ENCODE results near the gene MAP4K4.
A peak's percentile ranks its signal among the peaks of the same experiment; 100 is the strongest.

MAP4K4 gene

DNA sequence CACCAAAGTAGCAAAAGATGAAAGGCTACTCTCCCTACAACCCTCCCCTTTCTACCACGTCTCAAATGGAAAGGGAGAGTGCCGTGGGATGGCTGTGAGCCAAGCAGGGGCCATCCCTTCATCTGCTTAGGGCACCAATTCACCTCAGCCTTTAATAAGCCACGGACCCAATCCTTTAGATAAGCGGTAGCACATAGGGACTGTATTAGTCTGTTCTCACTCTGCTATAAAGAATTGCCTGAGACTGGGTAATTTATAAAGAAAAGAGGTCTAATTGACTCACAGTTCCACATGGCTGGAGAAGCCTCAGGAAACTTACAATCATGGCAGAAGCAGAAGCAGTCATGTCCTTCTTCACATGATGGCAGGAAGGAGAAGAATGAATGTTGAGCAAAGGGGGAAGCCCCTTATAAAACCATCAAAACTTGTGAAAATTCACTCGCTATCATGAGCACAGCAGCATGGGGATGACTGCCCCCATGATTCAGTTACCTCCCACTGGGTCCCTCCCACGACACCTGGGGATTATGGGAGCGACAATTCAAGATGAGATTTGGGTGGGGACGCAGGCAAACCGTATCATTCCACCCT, 208.3 kb downstream of the MAP4K4 start:
- no peak overlapping the region for H3K4me3 ChIP-seq (ENCODE audit: low read length)
- no peak overlapping the region for H2AFZ ChIP-seq (ENCODE audit: low read depth, low read length)
- peaks cover 17% of the 10 kb centered on the region for H3K4me1 ChIP-seq (ENCODE audit: low read length)
- H3K79me2 ChIP-seq (ENCODE audit: low read length): no peaks in the 10 kb centered on the region
- no peak overlapping the region for H3K27ac ChIP-seq (ENCODE audit: low read length)
- TF ChIP-seq, protein P1, sequence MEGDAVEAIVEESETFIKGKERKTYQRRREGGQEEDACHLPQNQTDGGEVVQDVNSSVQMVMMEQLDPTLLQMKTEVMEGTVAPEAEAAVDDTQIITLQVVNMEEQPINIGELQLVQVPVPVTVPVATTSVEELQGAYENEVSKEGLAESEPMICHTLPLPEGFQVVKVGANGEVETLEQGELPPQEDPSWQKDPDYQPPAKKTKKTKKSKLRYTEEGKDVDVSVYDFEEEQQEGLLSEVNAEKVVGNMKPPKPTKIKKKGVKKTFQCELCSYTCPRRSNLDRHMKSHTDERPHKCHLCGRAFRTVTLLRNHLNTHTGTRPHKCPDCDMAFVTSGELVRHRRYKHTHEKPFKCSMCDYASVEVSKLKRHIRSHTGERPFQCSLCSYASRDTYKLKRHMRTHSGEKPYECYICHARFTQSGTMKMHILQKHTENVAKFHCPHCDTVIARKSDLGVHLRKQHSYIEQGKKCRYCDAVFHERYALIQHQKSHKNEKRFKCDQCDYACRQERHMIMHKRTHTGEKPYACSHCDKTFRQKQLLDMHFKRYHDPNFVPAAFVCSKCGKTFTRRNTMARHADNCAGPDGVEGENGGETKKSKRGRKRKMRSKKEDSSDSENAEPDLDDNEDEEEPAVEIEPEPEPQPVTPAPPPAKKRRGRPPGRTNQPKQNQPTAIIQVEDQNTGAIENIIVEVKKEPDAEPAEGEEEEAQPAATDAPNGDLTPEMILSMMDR (IDR thresholded peaks at IDR 0.05; ENCODE audit: low read depth, low read length): no peak
- TF ChIP-seq EZH2phosphoT487 (IDR thresholded peaks at IDR 0.05; ENCODE audit: low read depth): no peak
- H3K9me3 ChIP-seq (ENCODE audit: insufficient read depth, low read length): peaks cover 38% of the 10 kb centered on the region
- no peaks in the 10 kb centered on the region for H4K20me1 ChIP-seq (ENCODE audit: insufficient read depth, low read length)
- no peak overlapping the region for H3K4me2 ChIP-seq (ENCODE audit: low read length)
- peaks cover 59% of the 10 kb centered on the region for H3K36me3 ChIP-seq (replicated peaks; ENCODE audit: low read depth, low read length)
- H3K9ac ChIP-seq (ENCODE audit: low read length): no peak overlapping the region
- no peaks in the 10 kb centered on the region for H3K27me3 ChIP-seq (ENCODE audit: low read depth, low read length)

DNA sequence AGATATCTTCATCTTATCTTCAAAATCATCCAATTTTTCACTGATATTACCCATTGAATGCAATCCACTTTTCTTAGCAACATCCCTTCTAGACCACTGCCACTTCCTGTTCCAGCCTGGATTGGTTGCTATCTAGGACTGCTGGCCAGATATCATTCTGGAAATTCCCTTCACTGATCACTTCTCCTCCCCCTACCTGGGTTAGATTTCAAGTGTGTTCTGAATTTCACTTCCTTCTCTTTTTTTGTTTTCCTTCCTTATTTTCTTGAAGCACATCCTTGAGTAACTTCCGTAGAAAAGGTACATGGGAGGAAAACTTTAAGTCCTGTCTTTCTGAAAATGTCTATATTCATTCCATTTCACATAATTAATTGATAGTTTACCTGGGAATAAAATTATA, 212.3 kb downstream of the MAP4K4 start:
- Histone ChIP-seq H3K27ac (ENCODE audit: low read length) (no peak overlapping the region), H3K9ac (ENCODE audit: low read length) (no peak overlapping the region), H3K4me3 (ENCODE audit: low read length) (no peak overlapping the region), H3K27me3 (ENCODE audit: low read depth, low read length) (no peaks in the 10 kb centered on the region), H3K9me3 (ENCODE audit: insufficient read depth, low read length) (peaks cover 57% of the 10 kb centered on the region), H4K20me1 (ENCODE audit: insufficient read depth, low read length) (no peaks in the 10 kb centered on the region), H3K36me3 (replicated peaks; ENCODE audit: low read depth, low read length) (peaks cover 51% of the 10 kb centered on the region), H3K4me2 (ENCODE audit: low read length) (no peak overlapping the region), H2AFZ (ENCODE audit: low read depth, low read length) (no peak overlapping the region), H3K4me1 (ENCODE audit: low read length) (peaks cover 22% of the 10 kb centered on the region), H3K79me2 (ENCODE audit: low read length) (no peaks in the 10 kb centered on the region)
- no peak for TF ChIP-seq EZH2phosphoT487 (IDR thresholded peaks at IDR 0.05; ENCODE audit: low read depth)
- TF ChIP-seq, protein P1 (IDR thresholded peaks at IDR 0.05; ENCODE audit: low read depth, low read length): no peak

DNA sequence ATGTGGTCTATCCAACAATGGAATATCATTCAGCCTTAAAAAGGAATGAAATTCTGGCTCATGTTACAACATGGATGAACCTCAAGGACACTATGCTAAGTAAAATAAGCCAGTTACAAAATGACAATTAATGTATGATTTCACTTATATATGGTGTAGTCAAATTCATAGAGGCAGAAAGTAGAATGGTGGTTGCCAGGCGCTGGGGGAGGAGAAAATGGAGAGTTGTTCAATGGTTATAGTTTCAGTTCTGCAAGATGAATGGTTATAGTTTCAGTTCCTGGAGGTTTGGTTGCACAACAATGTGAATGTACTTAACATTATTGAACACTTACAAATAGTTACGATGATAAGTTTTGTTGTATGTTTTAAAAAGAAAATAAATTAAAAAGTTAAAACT, 215.0 kb downstream of the MAP4K4 start:
- peaks cover 53% of the 10 kb centered on the region for H3K9me3 ChIP-seq (ENCODE audit: insufficient read depth, low read length)
- no peaks in the 10 kb centered on the region for H3K27me3 ChIP-seq (ENCODE audit: low read depth, low read length)
- H3K79me2 ChIP-seq (ENCODE audit: low read length): no peaks in the 10 kb centered on the region
- H3K36me3 ChIP-seq (replicated peaks; ENCODE audit: low read depth, low read length): peaks cover 36% of the 10 kb centered on the region
- peak overlapping the region; percentile 57 for H3K27ac ChIP-seq (ENCODE audit: low read length)
- TF ChIP-seq EZH2phosphoT487 (IDR thresholded peaks at IDR 0.05; ENCODE audit: low read depth): no peak
- TF ChIP-seq, protein P1 (IDR thresholded peaks at IDR 0.05; ENCODE audit: low read depth, low read length): no peak
- H4K20me1 ChIP-seq (ENCODE audit: insufficient read depth, low read length): no peaks in the 10 kb centered on the region
- peaks cover 32% of the 10 kb centered on the region for H3K4me1 ChIP-seq (ENCODE audit: low read length)
- peak overlapping the region; percentile 22; the same call in 1 of the 2 replicates for H3K4me2 ChIP-seq (ENCODE audit: low read length)
- H3K4me3 ChIP-seq (ENCODE audit: low read length): peak overlapping the region; percentile 2; the same call in 1 of the 2 replicates
- H2AFZ ChIP-seq (ENCODE audit: low read depth, low read length): no peak overlapping the region
- H3K9ac ChIP-seq (ENCODE audit: low read length): no peak overlapping the region

DNA sequence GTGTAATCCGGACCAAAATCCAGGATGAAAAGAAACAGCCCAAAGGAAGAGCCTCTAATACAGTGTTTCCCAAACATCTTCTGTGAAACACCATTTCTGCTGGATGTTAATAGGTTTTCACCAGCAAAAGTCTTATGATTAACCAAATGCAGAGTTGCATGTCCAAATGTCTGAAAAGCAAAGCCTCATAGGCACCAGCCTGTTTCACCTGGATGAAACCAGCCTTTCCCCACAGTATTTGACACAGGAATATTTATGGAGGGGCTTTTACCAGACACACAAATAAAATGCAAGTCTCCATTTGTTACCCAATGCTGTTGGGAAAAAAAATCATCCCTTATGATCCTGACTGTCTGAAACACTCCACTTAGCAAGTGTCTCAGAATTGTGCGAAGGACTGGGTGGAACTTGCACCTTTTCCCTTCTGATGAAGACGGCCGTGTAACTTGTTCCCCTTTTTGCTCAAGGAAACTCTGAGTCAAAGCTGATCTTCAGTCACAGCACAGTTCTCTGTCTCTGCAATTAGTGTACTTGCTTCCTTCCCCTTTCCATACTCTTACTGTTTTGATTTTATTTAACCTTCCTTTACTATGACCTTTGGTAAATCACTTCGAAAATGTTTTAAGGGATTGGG, 223.9 kb downstream of the MAP4K4 start:
- H3K4me1 ChIP-seq (ENCODE audit: low read length): peaks cover 36% of the 10 kb centered on the region
- H3K9ac ChIP-seq (ENCODE audit: low read length): peak overlapping the region; percentile 15; the same call in 1 of the 2 replicates
- TF ChIP-seq EZH2phosphoT487 (IDR thresholded peaks at IDR 0.05; ENCODE audit: low read depth): no peak
- TF ChIP-seq, protein P1 (IDR thresholded peaks at IDR 0.05; ENCODE audit: low read depth, low read length): no peak
- no peaks in the 10 kb centered on the region for H3K27me3 ChIP-seq (ENCODE audit: low read depth, low read length)
- peak overlapping the region; percentile 58 for H3K4me2 ChIP-seq (ENCODE audit: low read length)
- H3K4me3 ChIP-seq (ENCODE audit: low read length): peak overlapping the region; percentile 26; the same call in 1 of the 2 replicates
- no peaks in the 10 kb centered on the region for H3K79me2 ChIP-seq (ENCODE audit: low read length)
- H3K27ac ChIP-seq (ENCODE audit: low read length): peak overlapping the region; percentile 70
- peaks cover 26% of the 10 kb centered on the region; the same call in 1 of the 2 replicates for H3K9me3 ChIP-seq (ENCODE audit: insufficient read depth, low read length)
- no peaks in the 10 kb centered on the region for H4K20me1 ChIP-seq (ENCODE audit: insufficient read depth, low read length)
- H2AFZ ChIP-seq (ENCODE audit: low read depth, low read length): no peak overlapping the region
- peaks cover 5% of the 10 kb centered on the region for H3K36me3 ChIP-seq (replicated peaks; ENCODE audit: low read depth, low read length)
